Keratinocyte (primary cell): ENCODE data around the gene SDK2. TPM values are rescaled to one million over a fixed set of nuclear protein-coding genes. Genes with fewer than 3 reads are reported as not detected.

ENCODE experiments used
- DNase-seq: peaks from one replicate; pipeline ENCODE4 v3.0.0-alpha.2; 2011; ENCODE audit warnings: low read depth, missing footprints, low spot score
- FAIRE-seq: peaks from 2 replicates; lab custom pipeline; 2011; peaks lifted over from hg19 to GRCh38; lab: Jason Lieb, UNC
- H2AFZ ChIP-seq: 2 replicates; pipeline ENCODE4 v1.6.0; 2012; ENCODE audit warnings: low read length, control low read depth, inconsistent platforms; ENCODE audit not compliant: control insufficient read depth
- H3K27ac ChIP-seq: 2 replicates; pipeline ENCODE4 v1.5.1; 2011; ENCODE audit warnings: low read length; ENCODE audit not compliant: control insufficient read depth, insufficient read depth
- H3K27me3 ChIP-seq: 3 replicates; pipeline ENCODE4 v1.6.0; 2011; ENCODE audit warnings: low read length; ENCODE audit not compliant: control insufficient read depth, insufficient read depth; ENCODE audit errors: extremely low read depth
- H3K36me3 ChIP-seq, 2 experiments: 2 replicates in 1 of 2; 3 replicates in 1 of 2; pipeline ENCODE4 v1.5.1; 2011; ENCODE audit warnings: low read length in 2 of 2, mild to moderate bottlenecking in 1 of 2; ENCODE audit not compliant: control insufficient read depth in 2 of 2, insufficient read depth in 2 of 2; ENCODE audit errors: extremely low read depth in 1 of 2
- H3K4me1 ChIP-seq: 3 replicates; pipeline ENCODE4 v1.5.1; 2011; ENCODE audit warnings: low read length; ENCODE audit not compliant: control insufficient read depth, insufficient read depth; ENCODE audit errors: extremely low read depth
- H3K4me2 ChIP-seq: 3 replicates; pipeline ENCODE4 v1.6.0; 2011; ENCODE audit warnings: low read depth, low read length; ENCODE audit not compliant: control insufficient read depth, insufficient read depth; ENCODE audit errors: extremely low read depth
- H3K4me3 ChIP-seq, 3 experiments: fragments of 200-600 bp in 1 of 3; sonication (generic) in 1 of 3; 2 replicates in 2 of 3; 3 replicates in 1 of 3; pipeline ENCODE4 v1.5.1; 2011 to 2016; ENCODE audit warnings: low read length in 3 of 3, mild to moderate bottlenecking in 3 of 3, control low read depth in 2 of 3, inconsistent platforms in 1 of 3, low read depth in 1 of 3, mixed read lengths in 1 of 3, mixed run types in 1 of 3, moderate library complexity in 1 of 3; ENCODE audit not compliant: control insufficient read depth in 2 of 3, insufficient read depth in 2 of 3; ENCODE audit errors: extremely low read depth in 1 of 3
- H3K79me2 ChIP-seq: 2 replicates; pipeline ENCODE4 v1.6.0; 2012; ENCODE audit warnings: low read length; ENCODE audit not compliant: control insufficient read depth, insufficient read depth
- H3K9ac ChIP-seq: 3 replicates; pipeline ENCODE4 v1.6.0; 2011; ENCODE audit warnings: low read length; ENCODE audit not compliant: control insufficient read depth, insufficient read depth; ENCODE audit errors: extremely low read depth
- H3K9me1 ChIP-seq: 3 replicates; pipeline ENCODE4 v1.6.0; 2011; ENCODE audit warnings: low read length; ENCODE audit not compliant: control insufficient read depth, insufficient read depth; ENCODE audit errors: extremely low read depth
- H3K9me3 ChIP-seq: 2 replicates; pipeline ENCODE4 v1.5.1; 2012; ENCODE audit warnings: low read depth, low read length; ENCODE audit not compliant: control insufficient read depth
- H4K20me1 ChIP-seq: 3 replicates; pipeline ENCODE4 v1.6.0; 2011; ENCODE audit warnings: low read length; ENCODE audit not compliant: control insufficient read depth, insufficient read depth; ENCODE audit errors: extremely low read depth
- EZH2 ChIP-seq: IDR thresholded peaks from one replicate; pipeline ENCODE4 v1.6.1; 2012; ENCODE audit warnings: inconsistent platforms, mild to moderate bottlenecking, low read length, moderate library complexity
- dilution Hi-C: fragments of 300-500 bp; cut with MboI; formaldehyde crosslinking; loops from one replicate; pipeline ENCODE4 v1.7.0; 2020; ENCODE audit warnings: low sequenced_read_pairs; ENCODE audit not compliant: extremely low pct_ligation_motif_present
- polyA plus RNA-seq, 5 experiments: library from polyadenylated mRNA; depleted of rRNA in 3 of 5; stranded (reverse) in 3 of 5; stranded (forward) in 1 of 5; unstranded in 1 of 5; fragments of >200 nt; gene quantifications; 1 replicate in 1 of 5; 2 replicates in 3 of 5; 3 replicates in 1 of 5; pipeline versions ENCODE4 v1.2.1 to v1.2.3, GENCODE V29; 2011 to 2012; ENCODE audit warnings: missing spikeins in 2 of 5, low read depth in 1 of 5, low replicate concordance in 1 of 5
- TF ChIP-seq, protein P1 (sequence below), 3 experiments: IDR thresholded peaks in 1 of 3; conservative IDR thresholded peaks in 1 of 3; optimal IDR thresholded peaks in 1 of 3; 2 replicates in 2 of 3; 3 replicates in 1 of 3; pipeline versions ENCODE3 to v1.5.1; 2011; ENCODE audit warnings: low read length in 3 of 3, mild to moderate bottlenecking in 3 of 3, moderate library complexity in 2 of 3, control low read depth in 1 of 3, inconsistent platforms in 1 of 3; ENCODE audit not compliant: insufficient read depth in 2 of 3; ENCODE audit errors: extremely low read depth in 1 of 3

Gene SDK2
- polyA plus RNA-seq, 1 donor (not counting 4 experiments of a cell fraction or from before 2014, with no cell fraction given): 1.8 TPM

DNA sequence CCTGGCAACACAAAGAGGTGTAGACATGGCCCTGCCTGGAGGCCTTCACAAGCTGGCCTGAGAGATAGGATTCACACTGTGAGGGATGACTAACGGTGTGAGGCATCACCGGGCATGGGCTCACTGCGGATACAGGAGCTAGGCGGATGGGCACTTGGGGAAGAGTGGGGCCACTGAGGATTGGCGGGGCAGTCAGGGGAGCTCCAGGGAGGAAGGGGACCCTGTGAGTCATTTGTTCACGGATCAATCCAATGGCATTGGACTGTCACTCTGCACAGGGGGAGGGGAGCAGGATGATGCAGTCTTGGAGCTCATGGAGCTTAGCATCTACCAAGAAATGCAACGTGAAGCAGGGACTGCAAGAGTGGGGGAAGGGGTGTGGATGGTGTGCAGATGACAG lies 117.3 kb downstream of the SDK2 start:
- Histone ChIP-seq H3K9me3 (no peaks in the 10 kb centered on the region), H3K9ac (no peak overlapping the region), H3K79me2 (no peaks in the 10 kb centered on the region), H4K20me1 (no peaks in the 10 kb centered on the region), H3K9me1 (no peaks in the 10 kb centered on the region), H3K27me3 (no peaks in the 10 kb centered on the region), H2AFZ (no peak overlapping the region), H3K36me3 (no peaks in the 10 kb centered on the region), H3K27ac (no peak overlapping the region), H3K4me3 (no peak overlapping the region), H3K4me1 (no peaks in the 10 kb centered on the region), H3K4me2 (no peak overlapping the region)
- FAIRE-seq (no peak), DNase-seq (no peak)
- dilution Hi-C loops: no loop called here
- no peak for TF ChIP-seq EZH2
- TF ChIP-seq, protein P1, sequence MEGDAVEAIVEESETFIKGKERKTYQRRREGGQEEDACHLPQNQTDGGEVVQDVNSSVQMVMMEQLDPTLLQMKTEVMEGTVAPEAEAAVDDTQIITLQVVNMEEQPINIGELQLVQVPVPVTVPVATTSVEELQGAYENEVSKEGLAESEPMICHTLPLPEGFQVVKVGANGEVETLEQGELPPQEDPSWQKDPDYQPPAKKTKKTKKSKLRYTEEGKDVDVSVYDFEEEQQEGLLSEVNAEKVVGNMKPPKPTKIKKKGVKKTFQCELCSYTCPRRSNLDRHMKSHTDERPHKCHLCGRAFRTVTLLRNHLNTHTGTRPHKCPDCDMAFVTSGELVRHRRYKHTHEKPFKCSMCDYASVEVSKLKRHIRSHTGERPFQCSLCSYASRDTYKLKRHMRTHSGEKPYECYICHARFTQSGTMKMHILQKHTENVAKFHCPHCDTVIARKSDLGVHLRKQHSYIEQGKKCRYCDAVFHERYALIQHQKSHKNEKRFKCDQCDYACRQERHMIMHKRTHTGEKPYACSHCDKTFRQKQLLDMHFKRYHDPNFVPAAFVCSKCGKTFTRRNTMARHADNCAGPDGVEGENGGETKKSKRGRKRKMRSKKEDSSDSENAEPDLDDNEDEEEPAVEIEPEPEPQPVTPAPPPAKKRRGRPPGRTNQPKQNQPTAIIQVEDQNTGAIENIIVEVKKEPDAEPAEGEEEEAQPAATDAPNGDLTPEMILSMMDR (optimal IDR thresholded peaks at IDR 0.05 in 1 of 3, IDR thresholded peaks at IDR 0.05 in 1 of 3, conservative IDR thresholded peaks at IDR 0.05 in 1 of 3; ENCODE audit: extremely low read depth in 1 of 3, insufficient read depth in 2 of 3, low read length in 3 of 3): no peak

DNA sequence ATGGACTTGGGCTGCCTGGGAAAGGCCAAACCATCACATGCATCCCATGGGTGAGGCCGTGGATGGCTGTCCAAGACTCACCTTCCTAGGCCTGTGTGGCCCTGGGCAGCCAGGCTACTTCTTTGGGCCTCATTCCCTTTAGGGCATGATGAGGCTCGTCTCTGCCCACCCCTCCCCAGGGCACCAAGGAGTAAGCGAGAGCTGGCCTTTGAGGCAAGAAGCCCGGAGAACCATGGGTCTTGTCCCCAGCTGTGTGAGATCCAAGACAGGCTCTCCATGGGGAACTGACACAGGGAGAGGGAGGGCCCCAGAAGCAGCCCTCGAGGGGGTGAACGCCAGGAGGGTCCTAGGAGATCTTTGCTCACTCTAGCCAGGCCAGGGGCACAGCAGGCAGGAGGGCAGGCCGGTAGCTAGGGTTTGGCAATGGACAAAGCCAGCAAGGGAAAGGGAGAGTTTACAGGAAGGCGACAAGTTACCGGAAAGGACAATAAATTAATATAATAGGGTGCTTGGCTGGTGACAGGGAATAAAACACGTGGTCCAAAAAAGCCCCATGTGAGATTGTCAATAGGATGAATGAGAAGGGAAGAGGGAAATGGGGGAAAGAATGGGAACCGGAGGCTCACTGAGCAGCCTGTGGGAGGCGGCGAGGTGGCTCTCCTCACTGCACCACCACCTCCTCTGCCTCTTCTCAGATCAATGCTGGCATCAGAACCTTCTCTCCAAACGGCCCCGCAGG lies 119.1 kb downstream of the SDK2 start:
- Histone ChIP-seq H3K4me1 (no peaks in the 10 kb centered on the region), H3K36me3 (no peaks in the 10 kb centered on the region), H3K4me3 (no peak overlapping the region), H3K9ac (no peak overlapping the region), H3K27me3 (no peaks in the 10 kb centered on the region), H4K20me1 (no peaks in the 10 kb centered on the region), H3K4me2 (no peak overlapping the region), H3K9me3 (no peaks in the 10 kb centered on the region), H2AFZ (no peak overlapping the region), H3K79me2 (no peaks in the 10 kb centered on the region), H3K9me1 (no peaks in the 10 kb centered on the region), H3K27ac (no peak overlapping the region)
- DNase-seq: no peak
- FAIRE-seq: no peak
- TF ChIP-seq EZH2: no peak
- TF ChIP-seq, protein P1 (optimal IDR thresholded peaks at IDR 0.05 in 1 of 3, IDR thresholded peaks at IDR 0.05 in 1 of 3, conservative IDR thresholded peaks at IDR 0.05 in 1 of 3; ENCODE audit: extremely low read depth in 1 of 3, insufficient read depth in 2 of 3, low read length in 3 of 3): no peak
- dilution Hi-C loops: no loop called here
